AG09319 (cell line): ENCODE data around the gene KCNRG.

Source experiments
- DNase-seq: peaks from one replicate; pipeline ENCODE4 v3.0.0-alpha.2; 2010; ENCODE audit warnings: low read depth; ENCODE audit errors: extremely low read depth
- CTCF ChIP-seq: IDR thresholded peaks from 2 replicates; pipeline ENCODE4 v1.5.1; 2011; ENCODE audit warnings: low read depth, mild to moderate bottlenecking, inconsistent platforms, low read length, moderate library complexity

The KCNRG gene

GRCh38 chr13:49996951-49997895 lies 18.0 kb upstream of the KCNRG start, which contains the start of gene TRIM13:
Gene TRIM13, plus strand, starts transcription at chr13:49997042. Its CDS starts 14,899 bp downstream, at chr13:50011941.
- peak; percentile 79 for DNase-seq
- peak; percentile 86 for TF ChIP-seq CTCF

- no peak for TF ChIP-seq CTCF
- no peak for DNase-seq
Observed at GRCh38 chr13:49997955-49998354, 17.3 kb upstream of the KCNRG start.

- TF ChIP-seq CTCF = no peak
- no peak for DNase-seq
Observed at GRCh38 chr13:49998714-49999624, 16.3 kb upstream of the KCNRG start.

GRCh38 chr13:50001287-50001686 lies 14.0 kb upstream of the KCNRG start:
- no peak for TF ChIP-seq CTCF
- no peak for DNase-seq

- DNase-seq = no peak
Observed at GRCh38 chr13:50006426-50007135, 8.7 kb upstream of the KCNRG start.

GRCh38 chr13:50011461-50011860 lies 3.8 kb upstream of the KCNRG start:
- TF ChIP-seq CTCF = no peak
- no peak for DNase-seq

More at GRCh38 chr13:50006426-50007135, 8.7 kb upstream of the KCNRG start:
- TF ChIP-seq CTCF = no peak
